Dermis microvascular lymphatic vessel endothelial cell (primary cell): ENCODE data around the gene KCNJ9. TPM values are rescaled to one million over a fixed set of nuclear protein-coding genes. Genes with fewer than 3 reads are reported as not detected.
A peak's percentile ranks its signal among the peaks of the same experiment; 100 is the strongest.
"Not testable (repeated sequence)": the region's sequence is repeated elsewhere in the genome, so short reads cannot be mapped to it uniquely, and the experiment has no call there.

ENCODE experiments used
- DNase-seq, 2 donors: peaks; one replicate each; pipeline versions ENCODE4 v3.0.0 to v3.0.0-alpha.2; 2010; ENCODE audit warnings: low read depth in 2 of 2
- total RNA-seq: library from RNA; depleted of rRNA; stranded (reverse); fragments of >200 nt; gene quantifications from 2 replicates; pipeline ENCODE4 v1.2.1, GENCODE V29; 2014

The KCNJ9 gene
- not detected in 2 replicates for total RNA-seq

DNA sequence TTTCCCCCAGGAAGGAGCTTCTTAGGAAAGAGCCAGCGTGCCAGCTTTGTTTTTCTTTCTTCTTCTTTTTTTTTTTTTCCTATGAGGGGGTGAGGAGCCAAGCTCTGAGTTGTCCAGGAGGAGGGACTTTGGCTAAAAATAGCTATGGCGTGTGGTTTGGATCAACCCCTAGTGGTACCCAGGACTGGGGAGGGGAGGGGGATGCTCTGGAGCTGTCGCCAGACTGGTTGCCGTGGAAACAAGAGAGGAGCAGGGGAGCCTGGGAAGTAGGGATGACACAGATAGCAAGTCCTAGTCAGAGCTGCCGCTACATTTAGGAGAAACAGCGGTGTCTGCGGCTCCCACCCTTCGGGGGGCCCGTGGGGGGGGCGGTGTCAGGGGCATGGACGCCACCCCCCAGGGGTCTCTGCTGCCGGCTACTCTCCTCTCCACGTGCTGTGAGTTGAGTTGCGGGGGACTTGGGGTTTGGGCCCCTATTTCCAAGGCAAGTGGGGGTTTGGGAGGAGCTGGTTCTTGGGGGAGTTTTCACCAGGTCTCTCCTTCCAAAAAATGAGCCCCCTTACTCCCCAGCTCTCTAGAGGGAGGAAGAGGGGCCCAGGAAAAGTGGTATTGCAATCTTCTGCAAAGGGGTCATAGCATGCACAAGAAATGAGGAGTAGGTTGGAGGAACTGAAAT is at the start of gene KCNJ9:
Gene KCNJ9 (plus strand): TSS at position 278 of the 676 bp plus-strand sequence. CDS start 2,493 bp downstream, outside the sequence.
- no peak for DNase-seq

DNA sequence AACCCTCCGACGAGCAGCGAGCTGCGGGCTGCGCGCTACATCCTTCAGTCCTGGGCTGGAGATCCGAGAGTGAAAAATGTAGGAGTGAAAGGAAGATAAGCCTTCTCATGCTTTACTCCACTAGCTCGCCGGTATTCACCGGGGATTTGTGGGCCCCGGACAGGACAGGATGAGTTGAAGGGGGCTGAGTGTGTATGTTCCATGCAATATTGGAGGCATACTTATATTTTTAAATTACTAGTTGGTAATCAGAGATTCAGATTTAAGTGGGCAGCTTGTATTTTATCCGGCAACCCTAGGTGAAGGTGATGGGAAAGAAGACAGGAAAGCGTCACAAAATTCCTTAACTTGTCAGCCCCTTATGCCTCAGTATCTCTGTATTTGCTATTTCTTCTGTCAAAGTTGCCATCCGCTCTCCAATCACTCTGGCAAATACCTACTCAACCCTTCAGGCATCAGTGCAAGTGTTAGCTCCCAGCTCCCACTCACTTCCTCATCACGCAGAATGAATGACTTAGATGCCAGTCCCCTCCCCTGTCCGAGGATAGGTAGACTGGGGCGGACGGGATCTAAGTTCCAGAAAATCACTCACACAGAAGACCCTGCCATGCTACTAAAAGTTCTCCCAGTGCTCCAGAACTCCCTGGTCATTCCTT is 49.0 kb upstream of the KCNJ9 start:
- DNase-seq, result no peak

DNA sequence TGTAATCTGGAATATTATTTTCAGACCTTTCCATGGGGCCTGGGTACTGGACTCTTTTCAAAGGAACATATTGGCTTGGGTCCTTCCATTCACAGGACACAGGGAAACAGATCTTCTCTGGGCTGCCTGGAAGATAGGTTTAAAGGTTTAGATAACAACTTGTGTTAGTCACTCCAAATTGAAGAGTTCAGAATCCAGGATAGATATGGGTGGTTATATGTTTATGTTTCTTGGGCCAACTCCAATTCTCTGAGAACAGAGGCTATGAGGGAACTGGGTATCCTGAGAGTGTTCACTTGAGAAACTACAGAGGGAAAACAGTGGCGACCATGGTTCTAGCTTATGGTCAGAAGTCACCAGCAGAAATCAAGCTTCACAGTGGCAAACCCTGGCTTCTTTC is 40.9 kb upstream of the KCNJ9 start:
- no peak for DNase-seq

DNA sequence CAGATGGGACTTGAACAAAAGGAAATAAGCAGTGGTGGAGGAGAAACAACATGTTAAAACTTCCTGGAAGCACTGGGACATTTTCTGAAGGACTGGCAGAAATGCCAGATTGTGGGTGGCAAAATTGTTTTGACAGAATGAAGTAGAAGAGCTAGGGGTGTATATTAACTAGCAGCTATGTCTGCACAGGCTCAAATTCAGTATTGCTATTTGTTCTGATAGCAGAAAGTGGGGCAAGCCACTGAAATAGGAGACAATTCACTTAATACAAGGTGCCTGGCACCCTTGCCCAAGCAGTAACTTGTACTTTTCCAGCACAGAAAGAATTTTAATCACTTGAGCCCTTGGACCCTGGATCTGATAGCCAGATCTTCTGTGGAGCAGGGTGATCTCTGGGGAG is 37.8 kb upstream of the KCNJ9 start:
- no peak for DNase-seq

DNA sequence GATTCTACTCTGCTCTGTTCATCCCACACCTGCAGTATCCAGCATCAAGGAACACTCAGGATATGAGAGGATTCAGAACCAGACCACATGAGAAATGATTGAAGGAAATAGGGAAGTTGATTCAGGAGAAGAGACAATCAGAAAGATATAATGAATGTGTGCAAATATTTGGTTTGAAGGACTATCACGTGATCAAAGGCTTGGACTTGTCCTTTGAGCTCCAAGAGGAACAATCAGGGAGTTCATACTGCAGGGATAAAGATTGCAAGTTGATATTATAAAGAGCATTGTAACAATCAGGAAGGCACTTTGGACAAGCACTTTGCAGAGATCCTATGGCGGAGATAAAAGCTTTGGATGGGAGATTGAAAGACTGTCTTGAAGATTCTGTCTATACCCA is 35.7 kb upstream of the KCNJ9 start:
- no peak for DNase-seq

DNA sequence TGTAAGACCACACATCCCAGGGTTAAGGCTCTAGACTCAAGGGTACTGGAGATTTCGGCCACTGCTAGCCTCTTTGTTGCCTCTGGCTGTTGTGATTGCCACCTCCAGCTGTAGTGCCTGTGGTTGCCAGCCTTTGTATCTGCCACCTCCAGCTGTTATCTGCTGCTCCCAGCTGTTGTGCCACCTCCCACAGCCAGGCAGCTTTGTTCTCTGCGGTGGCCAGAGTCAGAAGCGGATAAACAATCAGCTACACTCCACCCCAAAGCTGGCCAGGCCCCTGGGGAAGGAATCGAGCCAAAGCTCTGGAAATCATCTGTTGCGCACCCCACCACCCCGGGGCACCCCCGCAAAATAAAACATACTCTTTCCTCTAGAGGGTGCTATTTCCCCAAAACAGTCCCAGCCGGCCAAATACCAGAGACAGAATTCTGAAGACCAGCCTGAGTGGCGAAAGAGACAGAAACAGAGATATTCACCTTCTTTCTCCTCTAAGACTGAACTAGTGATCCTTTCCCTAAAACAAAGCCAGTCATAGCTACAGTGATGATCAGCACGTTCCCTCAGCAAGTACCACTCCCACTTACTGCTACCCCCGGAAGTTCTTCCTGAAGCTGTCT is 34.7 kb upstream of the KCNJ9 start:
- peak in 1 of 2 donors; percentile 10 for DNase-seq

DNA sequence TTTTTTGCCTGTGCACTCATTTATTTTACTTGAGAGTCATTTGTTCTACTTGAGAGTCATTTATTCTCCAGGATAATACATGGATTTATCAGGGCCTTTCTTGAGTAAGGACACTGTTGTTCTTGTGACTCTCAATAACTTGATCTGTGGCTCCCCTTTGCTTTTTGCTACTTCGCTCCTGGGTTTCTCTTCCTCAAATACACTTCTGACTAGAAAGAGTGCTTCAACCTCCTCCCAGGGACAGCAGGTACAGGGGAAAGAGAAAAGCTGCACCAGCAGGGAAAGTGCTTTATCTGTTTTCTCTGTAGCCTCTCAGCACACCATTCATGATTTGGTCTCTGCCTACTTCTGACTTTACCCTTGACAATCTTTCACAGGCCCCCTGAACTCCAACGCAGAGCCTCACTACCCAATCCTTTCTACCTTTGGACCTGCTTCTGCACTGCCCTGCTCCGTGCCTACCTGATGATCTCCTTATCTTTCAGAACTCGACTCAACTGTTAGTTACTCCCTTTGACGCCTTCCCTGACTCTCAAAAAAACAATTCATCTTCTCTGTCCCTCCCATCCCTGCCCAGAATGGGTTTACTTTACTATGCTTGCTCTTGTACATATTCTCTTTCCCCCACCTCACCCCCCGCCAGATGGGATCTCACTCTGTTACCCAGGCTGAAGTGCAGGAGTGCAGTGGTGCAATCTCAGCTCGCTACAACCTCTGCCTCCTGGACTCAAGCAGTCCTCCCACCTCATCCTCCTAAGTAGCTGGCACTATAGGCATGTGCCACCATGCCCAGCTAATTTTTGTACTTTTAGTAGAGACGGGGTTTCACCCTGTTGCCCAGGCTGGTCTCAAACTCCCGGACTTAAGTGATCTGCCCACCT is 34.0 kb upstream of the KCNJ9 start:
- no peak for DNase-seq

DNA sequence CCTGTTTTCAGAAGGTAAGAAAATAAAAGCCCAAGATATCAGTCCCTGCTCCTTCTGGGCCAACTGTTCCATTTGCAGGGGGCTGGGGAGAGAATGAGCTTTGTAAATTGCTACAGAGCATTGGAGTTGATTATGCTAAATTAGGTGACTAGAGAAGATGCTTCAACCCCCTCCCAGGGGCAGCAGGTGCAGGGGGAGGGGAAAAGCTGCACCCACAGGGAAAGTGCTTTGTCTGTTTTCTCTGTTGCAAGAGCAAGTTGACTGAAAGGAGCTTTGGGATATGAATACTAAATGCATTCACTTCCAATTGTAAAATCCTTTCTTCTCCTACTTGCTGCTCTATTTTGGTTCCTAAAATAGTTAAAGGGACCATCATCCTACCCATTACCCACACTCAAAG is 33.0 kb upstream of the KCNJ9 start:
- no peak for DNase-seq

DNA sequence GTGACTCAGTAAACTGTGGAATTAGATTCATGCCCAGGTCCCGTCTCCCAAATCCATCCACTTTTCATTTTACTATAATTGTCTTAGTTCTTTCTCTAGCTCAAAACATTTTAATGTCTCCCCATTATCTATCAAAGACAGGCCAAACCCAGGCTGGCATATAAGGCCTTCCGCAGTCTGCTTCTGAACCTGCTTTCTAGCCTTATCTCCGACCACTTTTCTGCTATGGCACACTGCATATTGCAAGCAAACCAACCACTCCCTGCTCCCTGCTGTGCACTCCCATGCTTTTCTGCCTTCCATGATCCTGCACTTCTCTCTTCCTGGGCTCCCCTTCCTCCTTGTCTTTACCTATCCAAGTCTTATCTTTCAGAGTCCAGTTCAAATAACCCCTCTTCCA is 32.2 kb upstream of the KCNJ9 start:
- DNase-seq, result no peak

DNA sequence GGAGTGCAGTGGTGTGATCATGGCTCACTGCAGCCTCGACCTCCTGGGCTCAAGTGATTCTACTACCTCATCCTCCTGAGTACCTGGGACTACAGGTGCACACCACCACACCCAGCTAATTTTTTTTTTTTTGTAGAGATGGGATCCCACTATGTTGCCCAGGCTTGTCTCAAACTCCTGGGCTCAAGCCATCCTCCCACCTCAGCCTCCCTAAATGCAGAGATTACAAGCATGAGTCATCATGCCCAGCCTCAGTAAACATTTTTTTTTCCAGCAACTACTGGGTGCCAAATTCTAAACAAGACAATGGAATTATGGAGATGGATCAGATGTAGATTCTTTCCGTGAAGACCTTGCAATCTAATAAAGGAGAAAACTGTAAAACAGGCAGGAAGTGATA is 31.2 kb upstream of the KCNJ9 start:
- not testable (repeated sequence) for DNase-seq

DNA sequence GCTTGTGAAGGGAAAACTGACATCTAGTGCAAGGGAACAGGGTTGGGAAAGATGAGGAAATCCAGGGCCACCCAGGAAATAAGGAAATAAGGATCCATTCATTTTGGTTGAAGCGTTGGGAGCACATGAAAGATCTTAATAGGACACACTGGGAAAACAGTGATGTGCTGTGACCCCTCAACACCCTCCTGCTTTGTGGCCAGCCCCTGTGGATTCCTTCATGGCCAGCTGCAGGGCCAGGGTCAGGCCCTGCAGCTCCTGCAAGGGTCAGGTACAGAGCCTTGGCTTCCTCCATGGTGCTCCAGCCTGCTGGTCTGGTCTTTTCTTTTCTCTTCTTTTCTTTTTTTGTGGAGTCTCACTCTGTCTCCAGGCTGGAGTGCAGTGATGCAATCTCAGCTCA is 30.7 kb upstream of the KCNJ9 start:
- no peak for DNase-seq

DNA sequence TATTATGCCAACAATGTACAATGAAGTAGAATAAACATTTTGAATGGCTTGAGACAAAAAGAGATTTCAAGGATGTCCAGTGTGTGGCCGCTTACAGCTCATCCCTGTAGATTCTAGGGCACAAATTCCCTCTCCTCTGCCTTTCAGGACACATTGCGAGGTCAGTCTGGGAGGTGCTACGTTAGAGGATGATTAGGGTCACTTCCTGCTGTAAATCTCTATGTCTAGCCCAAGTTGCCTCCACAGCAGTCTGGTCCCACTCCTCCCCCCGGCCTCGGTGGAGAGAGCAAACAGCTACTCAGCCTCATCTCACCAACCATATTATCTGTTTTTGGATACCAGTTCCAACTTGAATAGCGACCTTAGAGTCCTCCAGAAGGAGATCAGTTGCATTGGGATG is 28.4 kb upstream of the KCNJ9 start:
- DNase-seq, result no peak

DNA sequence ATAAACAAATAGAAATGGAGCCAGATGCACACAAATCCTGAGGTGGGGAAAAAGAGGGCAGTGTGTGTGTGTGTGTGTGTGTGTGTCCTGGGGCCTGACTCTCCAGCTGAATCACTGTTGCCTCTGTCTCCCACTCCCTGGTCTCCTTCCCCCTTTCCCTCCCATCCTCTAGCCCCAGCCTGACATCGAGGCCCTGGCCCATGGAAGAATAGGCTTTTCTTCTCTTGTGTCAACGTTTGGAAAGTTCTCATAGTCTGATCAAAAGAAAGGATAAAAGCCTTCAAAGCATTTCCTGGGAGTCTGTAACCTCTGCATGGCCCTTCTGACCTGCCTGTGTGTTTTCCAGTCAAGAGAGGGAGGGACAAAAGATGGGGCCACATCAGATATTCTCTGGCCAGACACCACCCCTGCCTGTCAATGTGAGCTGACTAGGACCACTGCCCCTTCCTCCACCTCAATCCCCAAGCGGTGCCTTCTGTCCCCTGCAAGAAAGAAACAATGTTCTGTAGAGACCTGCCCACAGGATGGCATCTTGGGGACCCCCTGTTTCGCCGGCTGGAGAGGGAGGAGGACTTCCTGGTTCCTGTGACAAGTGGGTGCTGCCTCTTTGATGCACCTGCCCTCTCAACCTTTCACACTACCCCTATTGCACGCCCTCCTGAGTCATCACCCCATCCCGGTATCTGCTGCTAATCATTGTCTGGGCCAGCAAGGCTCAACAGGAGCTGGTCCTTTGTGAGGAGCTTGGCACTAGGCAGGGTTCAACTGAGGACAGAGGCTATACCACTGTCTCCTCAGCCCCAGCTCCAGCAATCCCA is 27.6 kb upstream of the KCNJ9 start:
- no peak for DNase-seq

DNA sequence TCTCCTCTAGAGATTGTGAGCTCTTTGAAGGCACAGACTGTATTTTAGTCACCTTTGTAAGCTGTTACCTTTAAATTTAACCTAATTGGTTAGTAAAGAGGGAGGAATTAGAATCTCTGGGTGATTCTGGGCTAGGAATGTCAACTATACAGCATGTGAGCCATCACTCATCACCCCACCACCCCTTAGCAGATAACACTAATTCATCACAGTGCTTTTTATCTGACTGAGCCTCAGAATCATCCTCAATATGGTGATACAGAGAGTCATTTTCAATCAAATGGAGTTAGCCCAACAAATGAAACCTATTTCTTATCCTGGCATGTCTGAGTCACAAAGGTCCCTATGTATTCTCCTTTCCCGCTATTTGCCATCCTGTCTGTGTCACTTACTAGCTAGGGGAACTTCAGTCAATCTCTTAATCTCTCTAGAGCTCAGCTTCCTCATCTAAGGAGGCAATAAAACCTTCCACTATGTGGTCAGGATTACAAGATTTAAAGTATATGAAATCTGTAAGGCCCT is 24.6 kb upstream of the KCNJ9 start:
- no peak for DNase-seq

DNA sequence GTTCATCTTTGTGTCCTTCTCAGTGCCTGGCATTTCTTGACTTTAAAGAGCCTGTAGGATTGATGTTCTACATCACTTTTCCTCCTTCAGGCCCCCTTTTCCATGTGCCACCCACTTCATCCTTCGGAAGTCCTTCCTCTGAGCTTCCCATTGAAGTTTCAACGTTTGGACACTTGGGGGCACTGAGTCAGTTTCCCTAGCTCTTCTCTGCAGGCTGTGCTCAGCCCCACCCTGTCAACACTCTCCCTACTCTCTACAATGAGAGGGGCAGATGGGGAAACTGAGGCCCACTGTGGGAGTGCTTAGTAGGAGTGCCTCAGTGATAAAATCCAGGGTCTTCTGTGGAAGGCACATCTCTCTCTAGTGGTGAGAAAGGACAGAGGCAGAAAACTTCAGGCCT is 23.3 kb upstream of the KCNJ9 start:
- peak in 1 of 2 donors; percentile 5 for DNase-seq

DNA sequence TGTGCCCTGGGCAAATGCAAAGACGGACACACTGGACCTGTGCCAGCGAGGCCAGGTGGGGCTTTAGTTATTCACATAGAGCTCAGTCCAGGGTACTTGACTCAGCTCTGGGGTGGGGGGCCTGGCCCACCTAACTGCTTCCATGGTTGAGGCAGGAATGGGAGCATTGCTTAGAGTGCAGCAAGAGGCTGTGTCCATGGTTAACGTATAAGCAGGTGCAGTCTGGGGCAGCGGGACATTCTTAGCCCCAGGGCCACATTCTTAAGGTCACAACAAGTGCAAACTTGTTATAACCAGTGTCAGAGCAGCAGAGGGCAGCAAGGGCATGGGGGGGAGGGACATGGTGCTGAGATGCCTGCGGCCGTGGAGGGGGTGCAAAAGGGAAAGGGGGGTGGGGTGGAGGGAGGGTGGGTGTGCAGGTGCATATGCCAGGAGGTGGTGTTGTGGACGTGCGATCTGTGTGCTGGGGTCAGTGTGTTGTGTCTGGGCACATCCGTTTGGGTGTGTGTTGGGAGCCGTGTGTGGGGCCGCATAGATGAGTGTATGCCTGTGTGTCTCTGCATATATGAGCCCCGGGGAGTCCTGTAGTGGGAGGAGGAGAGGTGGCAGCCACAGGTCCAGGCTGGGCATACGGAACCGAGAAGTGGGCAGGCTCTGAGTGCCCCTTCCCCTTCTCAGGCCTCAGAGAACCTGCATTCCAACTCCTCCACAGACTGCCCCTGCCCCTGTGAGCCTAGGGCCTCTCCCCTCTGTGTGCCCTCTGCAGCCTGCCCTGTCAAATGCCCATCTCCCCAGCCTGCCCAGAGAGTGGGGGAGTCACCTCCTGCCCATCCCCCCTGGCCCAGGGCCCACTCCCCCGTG is 19.7 kb upstream of the KCNJ9 start:
- DNase-seq, result no peak

DNA sequence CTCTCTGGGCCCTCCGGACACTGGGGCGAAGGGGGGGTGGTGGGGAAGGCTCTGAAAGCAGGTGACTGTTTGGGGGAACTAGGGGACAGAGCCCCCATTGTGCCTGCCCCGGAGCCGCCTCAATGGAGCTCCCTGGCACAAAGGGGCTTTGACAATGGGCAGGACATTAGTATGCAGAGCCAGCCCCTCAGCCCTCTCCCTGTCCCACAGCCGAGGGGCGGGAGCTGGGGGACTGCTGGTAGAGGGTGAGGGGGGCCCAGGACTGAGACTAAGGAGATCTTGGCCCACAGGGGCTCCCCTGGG is 19.2 kb upstream of the KCNJ9 start:
- no peak for DNase-seq

DNA sequence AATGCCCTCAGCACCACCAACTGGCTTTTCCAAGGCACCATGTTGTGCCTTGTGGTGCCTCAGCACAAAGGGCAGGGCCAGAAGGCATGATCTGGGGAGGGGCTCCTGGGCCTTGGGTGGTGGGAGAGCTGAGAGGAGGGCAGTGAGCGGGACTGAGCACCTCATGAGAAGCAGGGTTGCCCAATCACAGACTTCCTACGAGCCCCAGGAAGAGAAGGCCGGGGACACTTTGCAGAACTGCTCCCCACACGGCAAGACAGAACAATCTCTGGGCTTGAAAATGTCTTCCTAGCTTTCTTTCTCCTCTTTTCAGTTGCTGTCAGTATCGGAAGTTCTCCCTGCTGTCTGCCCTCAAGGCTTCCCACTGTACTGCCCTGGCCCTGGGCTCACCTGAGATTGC is 18.2 kb upstream of the KCNJ9 start:
- no peak for DNase-seq

DNA sequence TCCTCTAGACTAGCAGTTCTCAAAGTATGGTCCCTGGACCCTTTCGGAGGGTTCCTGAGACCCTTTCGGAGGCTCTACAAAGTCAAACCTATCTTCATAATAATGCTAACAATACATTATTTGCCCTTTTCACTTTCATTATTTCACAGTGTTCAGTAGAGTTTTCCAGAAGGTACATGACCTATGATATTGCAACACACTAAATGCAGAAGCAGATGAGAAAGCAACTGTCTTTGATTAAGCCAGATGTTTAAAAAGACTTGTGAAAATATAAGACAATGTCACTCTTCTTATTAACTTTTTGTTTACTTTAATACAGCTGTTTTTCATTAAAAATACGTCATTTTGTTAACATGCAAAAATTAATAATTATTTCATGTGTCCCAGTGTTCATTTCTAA is 17.2 kb upstream of the KCNJ9 start:
- no peak for DNase-seq

DNA sequence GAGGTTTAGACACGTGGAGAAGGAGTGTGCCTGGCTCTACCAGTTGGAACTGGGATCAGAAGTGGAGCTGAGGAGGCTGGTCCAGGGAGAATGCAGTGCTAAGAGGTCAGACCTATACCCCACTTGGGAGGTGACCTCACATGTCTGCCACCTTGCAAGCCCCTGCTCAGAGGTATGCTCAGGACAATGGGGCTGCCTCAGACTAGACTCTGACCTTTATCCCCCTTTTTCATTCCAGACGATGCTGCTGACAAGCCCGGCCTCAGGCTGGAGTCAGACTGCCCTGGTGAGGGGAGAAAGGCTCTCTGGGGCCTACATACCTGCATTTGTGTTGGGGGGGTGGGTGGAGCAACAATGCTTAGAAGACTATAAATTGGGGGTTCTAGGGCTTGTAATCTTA is 16.6 kb upstream of the KCNJ9 start:
- no peak for DNase-seq
